ENCODE data around the gene REG4.
"Not testable (repeated sequence)": the region's sequence is repeated elsewhere in the genome, so short reads cannot be mapped to it uniquely, and the experiment has no call there.

The REG4 gene

DNA sequence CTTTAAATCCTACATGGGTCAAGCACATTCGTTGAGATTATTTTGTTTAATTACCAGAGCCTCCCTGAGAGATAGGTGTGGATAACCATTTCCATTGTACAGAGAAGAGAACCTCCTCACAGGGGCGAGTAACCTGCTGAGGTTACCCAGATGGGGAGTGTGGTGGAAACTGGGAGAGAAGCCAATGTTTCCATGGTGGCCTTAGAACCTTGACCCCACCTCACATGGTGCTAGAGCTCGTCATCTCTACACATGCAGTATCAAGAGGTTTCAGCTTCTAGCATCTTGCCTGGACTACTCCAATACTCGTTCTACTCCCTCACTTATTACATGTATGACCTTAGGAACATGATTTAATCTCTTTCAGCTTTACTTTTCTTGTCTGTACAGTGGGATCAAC is 4.8 kb downstream of the REG4 start:
- no peak for DNase-seq (ENCODE audit: low read depth)

GRCh38 chr1:119805746-119806145 is 5.5 kb downstream of the REG4 start:
- DNase-seq (ENCODE audit: low read depth): no peak

DNA sequence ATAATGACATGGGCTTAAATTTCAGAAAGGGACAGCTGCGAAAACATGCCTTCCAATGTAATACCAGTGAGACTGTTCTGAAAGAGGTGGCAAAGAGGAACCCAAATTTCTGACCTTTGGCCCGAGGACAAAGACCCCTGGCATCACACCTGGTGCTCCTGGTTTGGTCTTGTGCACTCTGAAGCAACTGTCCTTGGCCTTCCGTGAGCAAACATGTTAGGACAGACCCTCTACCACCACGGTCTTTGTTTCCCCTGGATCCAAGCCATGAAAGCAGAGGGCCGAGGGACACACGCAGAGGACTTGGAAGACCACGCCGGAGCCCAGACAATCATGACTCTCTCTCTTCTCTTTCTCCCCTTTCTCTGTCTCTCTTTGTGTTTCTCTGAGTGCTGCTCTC is 6.0 kb downstream of the REG4 start:
- DNase-seq (ENCODE audit: low read depth): no peak

- DNase-seq (ENCODE audit: low read depth): no peak
These were observed 11.6 kb downstream of the REG4 start for GRCh38 chr1:119799599-119800177.

DNA sequence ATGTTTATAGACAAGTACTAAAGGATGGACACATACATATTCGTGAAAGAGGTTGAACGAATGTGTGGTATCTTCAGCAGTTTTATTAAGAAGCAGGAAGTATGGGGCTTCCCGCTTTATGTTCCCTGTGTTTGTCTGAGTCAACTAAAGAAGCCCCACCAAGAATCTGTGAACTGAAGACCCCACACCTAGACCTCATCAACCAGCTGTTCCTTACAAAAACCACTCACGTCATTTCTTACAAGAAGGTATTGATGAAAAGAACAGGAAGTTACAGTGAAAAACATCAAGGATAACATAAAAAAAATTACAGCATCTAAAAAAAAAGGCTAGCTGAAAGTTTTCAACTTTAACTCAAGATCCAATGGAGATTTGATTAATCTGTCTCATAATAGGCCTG is 12.3 kb downstream of the REG4 start:
- DNase-seq (ENCODE audit: low read depth): no peak

DNA sequence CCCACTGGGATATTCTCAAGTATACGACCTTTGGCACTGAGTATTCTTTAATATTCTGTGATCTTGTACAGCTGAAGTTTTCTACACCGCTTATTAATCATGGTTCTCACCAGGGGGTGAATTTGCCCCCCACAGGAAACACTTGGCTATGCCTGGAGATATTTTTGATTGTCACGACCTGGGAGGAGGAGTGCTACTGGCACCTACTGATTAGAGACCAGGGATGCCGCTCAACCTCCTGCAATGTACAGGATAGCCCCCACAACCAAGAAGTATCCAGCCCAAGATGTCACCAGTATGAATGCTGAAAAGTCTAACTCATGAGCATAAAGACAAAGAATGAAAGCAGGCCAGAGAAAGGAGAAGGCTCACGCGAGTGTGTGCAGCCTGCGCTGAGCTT is 13.7 kb downstream of the REG4 start:
- no peak for DNase-seq (ENCODE audit: low read depth)

DNA sequence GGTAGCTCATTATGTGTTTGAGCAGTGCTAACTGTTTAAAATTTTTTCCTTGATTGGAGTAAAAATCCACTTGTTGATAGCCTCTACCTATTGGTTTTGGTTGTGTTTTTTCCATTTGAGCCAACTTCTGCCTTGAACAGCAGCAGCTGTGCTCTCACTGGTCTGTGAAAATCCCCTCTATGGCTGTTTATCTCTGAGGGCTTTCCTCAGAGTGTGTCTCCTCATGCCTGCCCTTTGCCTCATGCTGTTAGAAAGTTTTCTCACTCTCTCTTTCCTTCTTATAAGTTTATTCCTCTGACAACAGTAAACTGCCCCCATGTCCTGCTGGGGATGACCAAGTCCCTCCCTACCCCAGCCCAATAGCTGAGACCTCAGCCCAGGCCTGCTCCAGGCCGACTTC is 14.1 kb downstream of the REG4 start:
- DNase-seq (ENCODE audit: low read depth): no peak

GRCh38 chr1:119795261-119796200 is 15.7 kb downstream of the REG4 start:
- DNase-seq (ENCODE audit: low read depth): no peak

DNA sequence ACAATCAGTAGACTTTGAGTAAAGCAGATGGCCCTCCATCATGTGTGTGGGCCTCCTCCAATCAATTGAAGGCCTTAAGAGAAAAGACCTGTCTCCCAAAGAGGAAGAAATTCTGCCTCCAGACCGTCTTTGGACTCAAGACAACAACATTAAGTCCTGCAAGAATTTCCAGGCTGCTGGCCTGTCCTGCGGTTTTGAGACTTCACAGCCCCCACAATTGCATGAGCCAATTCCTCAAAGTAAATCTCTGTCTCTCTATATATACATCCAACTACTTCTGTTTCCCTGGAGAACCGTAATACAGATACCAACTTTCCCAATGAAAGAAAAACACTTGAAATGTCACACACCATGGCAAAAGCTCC is 16.4 kb downstream of the REG4 start:
- DNase-seq (ENCODE audit: low read depth): no peak

- no peak for DNase-seq (ENCODE audit: low read depth)
These were observed 16.9 kb downstream of the REG4 start for GRCh38 chr1:119794230-119794875.

DNA sequence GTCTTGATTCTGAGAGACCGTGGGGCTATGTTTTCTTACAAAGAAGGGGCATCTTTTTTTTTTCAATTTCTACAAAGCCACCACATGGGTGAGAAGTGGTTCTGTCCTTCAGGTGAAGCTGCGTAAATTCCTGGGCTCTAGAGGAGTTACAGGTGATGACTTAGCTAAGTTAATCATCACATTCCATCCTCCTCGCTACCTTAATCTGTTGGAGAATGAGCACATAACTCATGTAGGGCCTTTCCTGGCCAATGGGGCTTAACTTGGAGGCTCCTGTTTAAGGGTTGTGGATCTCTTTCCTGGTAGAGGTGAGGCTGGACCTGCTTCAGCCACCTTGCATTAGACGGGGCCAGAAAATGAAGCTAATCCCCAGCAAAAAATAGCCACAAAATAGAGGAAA is 19.9 kb downstream of the REG4 start:
- DNase-seq (ENCODE audit: low read depth): no peak

DNA sequence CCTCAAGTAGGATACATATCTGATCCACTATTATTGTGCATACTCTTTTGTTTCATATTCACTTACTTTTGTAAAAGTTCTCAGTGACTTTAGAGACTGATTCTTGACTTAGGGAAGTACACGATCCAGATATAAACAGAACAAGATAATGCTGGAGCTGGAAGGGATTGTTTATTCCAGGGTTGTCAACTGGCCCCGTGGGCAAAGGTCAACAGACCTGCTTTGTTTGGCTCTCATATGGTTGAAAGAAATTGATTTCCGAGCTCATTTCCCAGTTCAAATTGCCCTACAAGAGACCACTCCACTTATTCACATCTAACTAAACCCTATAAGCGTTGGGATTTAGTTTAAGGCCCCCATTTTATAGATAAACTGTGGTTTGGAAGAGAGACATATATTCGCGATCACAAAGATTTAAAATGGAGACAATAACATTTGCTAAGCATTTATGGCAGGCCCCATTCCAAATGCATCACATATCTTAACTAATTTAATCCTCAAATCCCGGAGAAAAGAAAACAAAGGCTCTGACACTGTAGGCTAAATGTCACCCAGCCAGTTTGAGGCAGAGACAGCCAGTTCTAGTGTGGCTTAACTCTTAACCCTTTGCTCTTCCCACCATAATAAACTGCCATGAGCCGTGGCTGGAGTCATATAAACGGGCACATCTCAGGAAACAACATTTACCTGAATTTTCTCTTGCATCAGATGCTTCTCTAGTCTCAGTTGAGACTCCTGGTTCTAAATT is 20.6 kb downstream of the REG4 start:
- DNase-seq (ENCODE audit: low read depth): no peak

DNA sequence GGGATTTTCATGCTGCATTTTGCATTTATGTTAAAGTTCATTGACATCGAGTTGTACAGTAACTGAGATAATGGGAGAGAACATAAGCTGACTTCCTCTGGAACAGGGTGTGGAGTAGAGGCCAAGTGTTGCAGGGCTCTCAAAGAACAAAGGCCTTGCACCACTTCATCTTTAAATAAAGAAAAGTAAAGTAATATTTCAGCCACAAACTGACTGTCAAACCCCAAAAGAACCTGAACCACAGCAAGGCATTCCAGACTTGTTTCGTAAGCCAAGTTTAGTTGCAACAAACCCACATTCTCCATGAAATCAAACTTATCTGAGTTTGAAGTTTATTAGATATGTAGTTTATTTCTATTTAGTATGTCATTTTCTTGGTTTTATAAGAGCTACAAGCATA is 23.5 kb downstream of the REG4 start:
- DNase-seq (ENCODE audit: low read depth): no peak

DNA sequence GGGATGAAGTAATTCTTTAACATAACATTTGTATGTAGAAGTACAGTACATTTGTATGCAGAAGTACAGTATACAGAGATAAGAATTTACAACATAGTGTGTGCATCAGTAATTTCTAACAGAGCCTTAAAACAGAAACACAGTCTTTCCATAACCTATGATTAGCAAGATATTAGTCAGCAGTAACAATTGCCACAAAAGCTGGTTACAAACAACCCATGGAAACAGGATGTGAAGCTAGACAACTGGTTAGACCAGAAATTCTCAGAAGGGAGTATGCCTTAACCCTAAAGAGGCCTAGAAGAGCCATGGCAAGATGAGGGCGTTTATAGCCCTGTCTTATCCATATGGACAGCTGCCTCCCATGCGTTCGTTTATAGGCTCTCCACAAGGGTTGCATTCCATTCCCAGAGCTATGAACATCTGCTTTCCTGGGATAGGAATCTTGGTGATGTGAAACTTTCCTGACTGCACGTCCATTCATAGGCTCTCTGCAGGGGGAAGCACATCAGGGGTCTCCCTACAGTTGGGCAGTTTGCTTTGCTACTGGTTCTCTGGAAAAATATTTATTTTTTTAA is 24.7 kb downstream of the REG4 start:
- not testable (repeated sequence) for DNase-seq (ENCODE audit: low read depth)

- DNase-seq (ENCODE audit: low read depth): not testable (repeated sequence)
These were observed 25.2 kb downstream of the REG4 start for GRCh38 chr1:119786046-119786445.

GRCh38 chr1:119784191-119784781 is 27.0 kb downstream of the REG4 start:
- DNase-seq (ENCODE audit: low read depth): no peak

- no peak for DNase-seq (ENCODE audit: low read depth)
These were observed 27.7 kb downstream of the REG4 start for GRCh38 chr1:119783354-119784185.

DNA sequence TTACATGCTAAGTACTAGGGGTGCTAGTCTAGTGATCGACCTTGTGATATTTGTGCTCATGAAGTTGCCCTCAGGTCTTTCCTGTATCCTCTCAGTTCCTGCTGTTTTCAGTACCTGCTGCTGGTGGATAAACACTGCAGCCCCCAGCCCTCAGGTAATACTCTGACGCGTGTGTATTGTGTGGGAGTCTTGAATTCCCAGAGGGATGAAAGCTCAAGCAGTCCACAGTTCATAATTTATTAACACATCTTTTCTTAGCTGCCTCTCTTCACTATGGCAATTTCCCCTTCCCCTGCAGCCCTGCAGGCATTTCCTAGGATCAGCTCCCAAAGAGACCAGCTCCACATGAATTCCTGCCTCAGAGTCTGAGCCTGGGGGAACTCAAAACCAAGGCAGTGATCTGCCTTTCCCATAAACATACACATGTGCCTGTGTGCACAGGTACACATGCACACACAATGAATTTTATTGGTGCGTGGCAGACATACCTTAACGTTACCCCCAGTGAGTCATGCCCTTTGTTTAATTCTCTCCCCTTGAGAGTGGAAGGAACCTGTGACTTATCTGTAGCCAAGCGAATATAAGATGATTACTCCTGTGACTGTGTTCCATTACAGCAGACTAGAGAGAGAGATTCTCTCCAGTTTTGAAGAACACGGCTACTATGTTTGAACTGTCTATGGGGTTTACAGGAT is 28.5 kb downstream of the REG4 start:
- DNase-seq (ENCODE audit: low read depth): no peak

DNA sequence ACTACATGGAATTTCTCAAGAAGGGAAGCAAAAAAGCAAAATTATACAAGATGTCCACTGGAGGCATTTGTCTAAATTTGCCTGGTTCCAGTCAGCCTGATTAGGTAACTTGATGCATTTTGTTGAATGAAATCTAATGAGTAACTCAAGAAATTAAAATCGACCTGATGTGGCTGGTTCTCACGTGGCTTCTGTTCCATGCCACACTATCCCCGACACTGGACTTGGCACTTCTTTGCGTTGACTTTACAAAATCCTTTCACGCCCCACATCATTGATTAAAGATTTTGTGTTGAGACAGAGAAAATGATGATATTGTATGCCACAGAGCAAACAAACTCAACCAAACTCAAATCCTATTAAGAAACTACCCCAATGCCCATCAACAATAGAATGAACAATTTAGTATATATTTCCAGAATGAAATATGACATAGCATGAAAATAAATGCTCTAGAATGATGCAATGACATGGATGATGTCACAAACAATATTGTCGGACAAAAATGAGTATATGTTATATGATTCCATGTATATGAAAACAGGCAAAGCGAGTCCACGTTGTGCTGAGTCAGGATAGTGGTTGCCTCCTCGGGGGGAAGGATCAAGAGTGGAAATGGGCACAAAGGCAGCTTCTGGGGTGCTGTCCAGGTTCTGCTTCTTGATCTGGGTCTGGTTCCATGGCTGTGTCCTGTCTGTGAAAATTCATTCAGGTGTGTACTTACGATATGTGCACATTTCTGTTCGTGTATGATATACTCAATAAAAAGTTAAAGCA is 29.6 kb downstream of the REG4 start:
- no peak for DNase-seq (ENCODE audit: low read depth)

Measured in activated gamma-delta T cell treated with anti-CD3 and anti-CD28 coated beads, Interleukin-2, amount 50 U/mL, for 16 hours (primary cell).